GM19193 (cell line): ENCODE data around the gene SBK2.

Source experiments
- POLR2A ChIP-seq: IDR thresholded peaks from 4 replicates; pipeline ENCODE4 v1.6.1; 2011; ENCODE audit not compliant: insufficient read depth, insufficient read length; ENCODE audit errors: extremely low read depth

Gene SBK2

DNA sequence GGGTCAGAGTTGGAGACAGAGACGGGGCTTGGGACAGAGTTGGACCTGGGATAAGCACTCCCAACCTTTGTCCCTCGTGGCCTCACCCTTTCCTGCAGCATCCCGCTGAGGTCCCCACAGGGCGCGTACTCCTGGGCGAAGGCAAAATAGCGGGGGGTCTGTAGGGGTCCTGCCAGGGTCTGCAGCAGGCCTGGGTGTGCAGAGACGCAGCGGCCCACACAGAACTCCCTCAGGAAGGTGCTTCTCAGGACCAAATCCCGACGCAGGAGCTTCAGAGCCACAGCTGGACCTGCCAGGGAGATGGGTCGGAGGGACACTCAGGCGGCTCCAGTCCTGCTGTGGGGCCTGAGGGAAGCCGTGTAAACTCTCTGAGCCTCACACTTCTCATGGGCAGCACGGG is 7.1 kb upstream of the SBK2 start:
- no peak for TF ChIP-seq POLR2A

GRCh38 chr19:55543567-55543966 is 6.6 kb upstream of the SBK2 start:
- no peak for TF ChIP-seq POLR2A

- TF ChIP-seq POLR2A: no peak
Observed at GRCh38 chr19:55542292-55542855, 5.4 kb upstream of the SBK2 start.

DNA sequence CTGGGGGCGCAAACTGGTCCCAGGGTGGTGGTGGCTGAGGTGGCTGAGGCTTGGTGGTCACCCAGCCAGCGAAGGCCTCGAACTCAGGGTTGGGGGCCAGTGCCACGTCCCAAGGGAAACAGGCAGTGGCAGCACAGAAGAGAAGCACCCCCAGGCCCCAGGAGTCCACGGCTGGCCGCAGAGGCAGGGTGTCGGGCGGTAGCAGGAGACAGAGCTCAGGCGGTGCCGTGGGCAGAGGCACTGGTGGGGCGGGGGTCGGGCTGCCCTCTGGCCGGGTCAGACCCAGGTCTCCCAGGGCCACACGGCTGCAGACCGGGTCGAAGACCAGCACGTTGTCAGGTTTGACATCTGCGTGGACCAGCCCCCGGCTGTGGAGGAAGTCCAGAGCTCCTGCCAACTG is 4.2 kb upstream of the SBK2 start:
- no peak for TF ChIP-seq POLR2A

- no peak for TF ChIP-seq POLR2A
Observed at GRCh38 chr19:55540619-55541018, 3.7 kb upstream of the SBK2 start.

GRCh38 chr19:55539090-55539984 is 2.4 kb upstream of the SBK2 start:
- TF ChIP-seq POLR2A: no peak

DNA sequence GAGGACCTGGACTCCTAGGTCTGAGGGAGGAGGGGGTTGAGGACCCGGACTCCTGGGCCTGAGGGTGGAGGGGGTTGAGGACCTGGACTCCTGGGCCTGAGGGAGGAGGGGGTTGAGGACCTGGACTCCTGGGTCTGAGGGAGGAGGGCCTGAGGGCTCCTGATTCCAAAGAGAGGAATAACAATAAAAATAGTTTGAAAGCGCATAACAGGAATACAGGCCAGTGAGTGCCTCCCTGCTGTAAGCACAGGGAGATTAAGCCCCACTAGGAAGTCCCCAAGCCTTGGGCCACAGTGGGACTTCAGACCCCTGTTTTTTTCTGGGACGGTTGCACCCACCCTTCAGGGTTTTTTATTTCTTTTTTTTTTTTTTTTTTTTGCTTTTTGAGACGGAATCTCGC is 1.2 kb upstream of the SBK2 start:
- TF ChIP-seq POLR2A: no peak

DNA sequence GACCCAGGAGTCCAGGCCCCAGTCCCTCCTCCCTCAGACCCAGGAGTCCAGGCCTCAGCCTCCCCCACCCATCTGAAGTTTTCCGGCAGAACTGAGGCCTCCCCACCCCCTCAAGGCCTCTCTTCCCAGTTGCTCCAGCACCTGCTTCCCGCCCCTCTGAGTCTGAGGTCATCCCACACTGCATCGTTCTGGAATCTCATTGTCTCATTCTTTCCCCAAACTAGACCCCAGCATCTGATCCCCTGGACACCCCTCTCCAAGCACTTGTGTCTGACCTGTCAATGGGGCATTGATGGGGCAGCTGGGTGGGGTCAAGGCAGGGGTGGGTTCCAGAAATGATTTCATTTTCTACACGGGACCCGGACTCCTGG is 793 bp upstream of the SBK2 start:
- TF ChIP-seq POLR2A: no peak

- no peak for TF ChIP-seq POLR2A
Observed at GRCh38 chr19:55536366-55536765, 567 bp downstream of the SBK2 start.

DNA sequence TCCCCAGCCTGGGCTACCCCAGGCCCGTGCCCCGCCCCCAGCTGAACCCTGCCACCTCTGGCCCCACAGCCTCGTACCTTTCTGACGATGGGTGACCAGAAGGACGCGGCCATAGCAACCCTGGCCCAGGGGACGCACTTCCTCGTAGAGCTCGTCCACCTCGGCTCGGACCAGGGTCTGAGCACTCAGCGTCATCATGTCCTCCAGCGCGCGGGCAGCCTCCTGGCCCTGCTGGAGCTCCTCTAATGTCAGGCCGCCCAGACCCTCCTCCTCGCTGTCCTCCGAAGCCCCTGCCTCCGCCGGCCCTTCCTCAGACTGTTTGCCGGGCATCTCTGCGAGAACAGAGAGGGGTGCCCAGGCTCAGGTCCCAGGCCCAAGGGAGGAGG is 975 bp downstream of the SBK2 start:
- no peak for TF ChIP-seq POLR2A

DNA sequence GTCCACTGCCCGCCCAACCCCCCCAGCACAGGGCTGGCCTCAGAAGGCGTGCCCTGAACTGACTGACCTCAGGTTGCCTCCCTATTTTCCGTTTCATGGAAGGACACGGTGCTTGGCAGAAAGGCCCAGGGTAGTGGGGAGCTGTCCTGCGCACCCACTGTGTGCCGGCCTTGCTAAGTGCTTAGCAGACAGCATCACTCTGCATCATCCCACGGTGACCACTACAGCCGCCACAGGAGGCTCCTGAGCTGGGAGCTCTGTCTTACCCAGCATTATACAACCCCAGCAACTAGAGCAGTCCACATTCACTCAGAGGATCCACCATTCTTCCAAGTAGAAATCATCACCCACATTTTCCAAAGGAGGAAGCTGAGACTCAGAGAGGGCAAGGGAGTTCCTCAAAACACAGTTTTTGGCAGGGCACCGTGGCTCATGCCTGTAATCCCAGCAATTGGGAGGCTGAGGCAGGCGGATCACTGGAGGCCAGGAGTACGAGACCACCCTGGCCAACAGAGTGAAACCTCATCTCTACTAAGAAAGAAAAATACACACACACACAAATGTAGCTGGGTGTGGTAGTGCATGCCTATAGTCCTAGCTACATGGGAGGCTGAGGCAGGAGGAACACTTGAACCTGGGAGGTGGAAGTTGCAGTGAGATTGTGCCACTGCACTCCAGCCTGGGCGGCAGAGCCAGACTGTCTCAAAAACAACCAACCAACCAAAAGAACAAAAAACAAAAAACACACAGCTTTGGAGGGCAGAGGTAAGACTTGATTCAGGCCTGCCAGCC is 1.6 kb downstream of the SBK2 start:
- TF ChIP-seq POLR2A: no peak

DNA sequence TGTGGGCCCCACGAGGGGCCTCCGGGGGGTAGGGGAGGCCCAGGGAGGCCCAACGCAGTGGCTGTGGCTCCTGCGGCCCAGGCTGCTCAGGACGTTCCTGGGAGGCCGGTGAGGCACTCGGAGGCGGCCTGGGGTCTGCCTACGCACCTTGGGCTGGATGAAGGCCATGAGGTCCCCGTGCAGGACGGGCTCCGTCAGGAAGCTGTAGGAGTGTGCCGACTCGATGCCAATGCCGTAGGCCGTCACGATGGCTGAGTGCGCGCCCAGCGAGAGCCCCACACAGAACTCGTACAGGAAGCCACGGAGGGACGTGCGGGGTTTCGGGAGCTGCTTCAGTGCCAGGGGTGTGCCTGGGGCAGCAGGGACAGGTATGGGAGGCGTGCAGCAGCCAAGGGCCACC is 5.9 kb downstream of the SBK2 start:
- no peak for TF ChIP-seq POLR2A

DNA sequence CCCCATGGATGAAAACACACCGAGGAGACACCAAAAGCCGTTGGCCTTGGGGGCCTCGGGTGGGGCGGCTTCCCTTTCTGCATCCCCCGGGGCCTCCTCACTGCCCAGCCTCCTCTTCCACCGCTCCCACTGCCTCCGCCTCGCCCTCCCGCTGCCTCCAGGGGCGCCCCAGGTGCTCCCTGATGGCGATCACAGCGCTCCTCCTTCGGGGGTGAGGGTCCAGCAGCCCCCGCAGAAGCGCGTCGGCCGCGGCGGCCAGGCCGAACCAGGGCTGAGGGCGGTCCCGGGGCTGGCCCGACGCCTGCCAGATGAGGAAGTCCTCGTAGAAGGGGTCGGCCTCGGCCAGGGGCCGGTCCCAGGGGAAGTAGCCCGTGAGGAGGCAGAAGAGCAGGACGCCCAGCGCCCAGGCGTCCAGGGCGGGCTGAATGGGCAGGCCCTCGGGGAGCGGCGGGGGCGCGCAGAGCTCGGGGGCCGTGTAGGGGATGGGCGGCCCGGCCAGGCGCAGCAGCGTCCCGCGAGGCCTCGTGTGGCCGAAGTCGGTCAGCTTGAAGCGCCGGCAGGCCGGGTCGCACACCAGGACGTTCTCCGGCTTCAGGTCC is 7.2 kb downstream of the SBK2 start:
- TF ChIP-seq POLR2A: no peak

- no peak for TF ChIP-seq POLR2A
Observed at GRCh38 chr19:55528030-55528803, 8.7 kb downstream of the SBK2 start.
